Measurements from ENCODE around the gene DCAF16. TPM values are rescaled to one million over a fixed set of nuclear protein-coding genes. Genes with fewer than 3 reads are reported as not detected.
"Not testable (repeated sequence)": the region's sequence is repeated elsewhere in the genome, so short reads cannot be mapped to it uniquely, and the experiment has no call there.

Gene DCAF16
- polyA plus RNA-seq (ENCODE audit: insufficient read length in 12 of 12) = 10 to 100 TPM in 11 of 12 donors, not detected in 1; 18.9 to 59.0 (median 33.9) TPM
- long read RNA-seq, donor 1, full-length matches to known transcripts = 10 of 10 reads
- long read RNA-seq, donor 1, partial matches to known transcripts = 0 of 10 reads
- long read RNA-seq, donor 1, other reads (novel, unspliced or antisense) = 0 of 10 reads
- long read RNA-seq, donor 2, full-length matches to known transcripts = 4 of 9 reads
- long read RNA-seq, donor 2, partial matches to known transcripts = 0 of 9 reads
- long read RNA-seq, donor 2, other reads (novel, unspliced or antisense) = 5 of 9 reads
- long read RNA-seq, donor 3, full-length matches to known transcripts = 3 of 3 reads
- long read RNA-seq, donor 3, partial matches to known transcripts = 0 of 3 reads
- long read RNA-seq, donor 3, other reads (novel, unspliced or antisense) = 0 of 3 reads
- long read RNA-seq, donor 4, partial matches to known transcripts = 5 of 5 reads
- long read RNA-seq, donor 4, other reads (novel, unspliced or antisense) = 0 of 5 reads
- long read RNA-seq, donor 5, full-length matches to known transcripts = 6 of 18 reads
- long read RNA-seq, donor 5, partial matches to known transcripts = 12 of 18 reads
- long read RNA-seq, donor 5, other reads (novel, unspliced or antisense) = 0 of 18 reads
- long read RNA-seq, donor 6, full-length matches to known transcripts = 3 of 8 reads
- long read RNA-seq, donor 6, partial matches to known transcripts = 0 of 8 reads
- long read RNA-seq, donor 6, other reads (novel, unspliced or antisense) = 5 of 8 reads
- long read RNA-seq, donor 7, full-length matches to known transcripts = 5 of 5 reads
- long read RNA-seq, donor 7, partial matches to known transcripts = 0 of 5 reads
- long read RNA-seq, donor 7, other reads (novel, unspliced or antisense) = 0 of 5 reads
- long read RNA-seq, donor 8, full-length matches to known transcripts = 2 of 11 reads
- long read RNA-seq, donor 8, partial matches to known transcripts = 0 of 11 reads
- long read RNA-seq, donor 8, other reads (novel, unspliced or antisense) = 9 of 11 reads
- long read RNA-seq, donor 9, full-length matches to known transcripts = 3 of 3 reads
- long read RNA-seq, donor 9, partial matches to known transcripts = 0 of 3 reads
- long read RNA-seq, donor 9, other reads (novel, unspliced or antisense) = 0 of 3 reads
- long read RNA-seq, donor 10, full-length matches to known transcripts = 4 of 4 reads
- long read RNA-seq, donor 10, partial matches to known transcripts = 0 of 4 reads
- long read RNA-seq, donor 10, other reads (novel, unspliced or antisense) = 0 of 4 reads
- long read RNA-seq, donor 11, full-length matches to known transcripts = 4 of 4 reads
- long read RNA-seq, donor 11, partial matches to known transcripts = 0 of 4 reads
- long read RNA-seq, donor 11, other reads (novel, unspliced or antisense) = 0 of 4 reads

DNA sequence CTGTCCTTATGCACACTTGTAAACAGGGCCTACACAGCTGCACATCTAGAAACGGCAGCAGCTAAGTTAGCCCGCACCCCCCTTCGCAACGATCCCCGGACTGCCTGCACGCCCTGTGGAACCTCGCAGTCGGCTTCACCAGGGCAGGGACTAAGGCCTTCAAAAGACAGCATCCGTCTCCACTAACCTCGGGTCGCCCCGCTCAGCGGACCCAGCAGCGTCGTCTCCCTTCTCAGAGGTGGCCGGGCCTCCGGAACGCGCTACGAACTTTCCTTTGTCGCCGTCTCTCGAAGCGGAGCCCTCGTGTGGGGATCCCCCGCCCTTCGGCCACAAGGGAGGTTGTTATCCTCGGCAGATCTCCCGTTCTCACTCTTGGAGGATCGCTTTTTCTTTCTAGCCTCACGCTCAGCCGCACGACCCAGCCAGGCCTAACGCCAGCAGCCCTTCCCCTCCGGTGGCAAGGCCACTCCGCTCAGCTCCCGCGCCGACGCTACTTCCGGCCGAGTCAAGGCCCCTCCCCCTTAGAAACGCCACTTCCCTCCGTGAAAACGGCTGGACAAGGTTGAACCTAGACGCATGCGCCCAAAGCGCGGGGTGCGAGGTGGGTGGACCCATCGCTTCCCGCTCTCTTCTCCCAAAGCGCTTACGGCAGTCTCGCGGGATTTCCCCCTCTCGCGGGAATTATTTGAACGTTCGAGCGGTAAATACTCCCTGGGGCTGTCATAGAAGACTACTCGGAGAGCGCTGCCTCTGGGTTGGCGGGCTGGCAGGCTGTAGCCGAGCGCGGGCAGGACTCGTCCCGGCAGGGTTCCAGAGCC, at the start of gene DCAF16, which contains the start of gene NCAPG:
DCAF16 (minus strand) TSS at position 498 of the 818 bp plus-strand sequence. CDS start 6,616 bp downstream, outside the sequence.
NCAPG (plus strand) TSS at position 720 of the 818 bp plus-strand sequence. CDS start 99 bp downstream, outside the sequence.
- DNase-seq = peak; percentile 100

DNA sequence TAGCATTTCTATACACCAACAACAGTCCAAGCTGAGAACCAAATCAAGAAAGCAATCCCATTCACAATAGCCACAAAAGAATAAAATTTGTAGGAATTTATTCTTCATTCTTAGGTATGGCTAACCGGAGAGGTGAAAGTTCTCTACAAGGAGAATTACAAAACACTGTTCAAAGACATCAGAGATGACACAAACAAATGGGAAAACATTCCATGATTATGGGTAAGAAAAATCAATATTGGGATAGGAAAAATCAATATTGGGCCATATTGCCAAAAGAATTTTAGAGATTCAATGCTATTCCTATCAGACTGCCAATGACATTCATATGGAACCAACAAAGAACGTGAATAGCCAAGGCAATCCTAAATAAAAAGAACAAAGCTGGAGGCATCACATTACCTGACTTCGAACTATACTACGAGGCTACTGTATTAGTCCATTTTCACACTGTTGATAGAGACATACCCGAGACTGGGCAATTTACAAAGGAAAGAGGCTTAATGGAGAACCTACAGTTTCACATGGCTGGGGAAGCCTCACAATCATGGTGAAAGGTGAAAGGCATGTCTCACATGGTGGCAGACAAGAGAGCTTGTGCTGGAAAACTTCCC, 49.3 kb upstream of the DCAF16 start:
- no peak for DNase-seq

DNA sequence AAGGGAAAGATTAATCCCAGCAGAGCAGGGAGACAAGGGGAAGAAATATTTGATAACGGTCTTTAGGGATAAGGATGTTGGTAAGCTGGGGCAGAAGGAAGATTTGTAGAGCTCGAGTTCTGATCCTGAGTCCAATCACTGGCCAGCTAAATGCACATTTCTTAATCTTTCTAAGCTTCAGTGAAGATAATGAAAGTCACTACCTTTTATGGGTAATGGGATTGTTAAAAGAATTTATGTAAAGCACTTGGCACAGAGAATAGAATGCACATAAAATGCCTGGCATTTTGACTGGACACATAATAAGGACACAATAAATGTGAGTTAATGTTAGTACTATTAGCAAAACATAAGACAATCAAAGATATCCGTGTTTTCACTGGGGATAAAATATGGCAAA, 43.5 kb upstream of the DCAF16 start:
- DNase-seq = no peak

DNA sequence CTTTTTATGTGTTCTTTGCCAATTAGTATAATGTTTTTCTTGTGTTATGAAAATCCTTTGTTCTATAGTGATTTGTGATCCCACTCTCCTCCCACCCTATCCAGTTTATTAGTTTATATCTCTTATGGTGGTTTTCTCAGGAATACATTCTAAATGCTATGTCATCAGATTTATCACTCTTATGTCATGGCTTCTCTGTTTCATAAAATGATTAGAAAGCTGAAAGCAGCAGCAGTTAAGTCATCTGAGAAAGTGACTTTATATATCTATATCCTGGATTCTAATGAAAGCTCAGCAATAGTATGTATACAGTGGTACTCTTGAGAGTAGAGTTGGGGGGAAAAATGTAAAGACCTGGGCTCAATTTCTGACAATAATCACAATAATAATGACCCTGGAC, 41.4 kb upstream of the DCAF16 start:
- DNase-seq = no peak

DNA sequence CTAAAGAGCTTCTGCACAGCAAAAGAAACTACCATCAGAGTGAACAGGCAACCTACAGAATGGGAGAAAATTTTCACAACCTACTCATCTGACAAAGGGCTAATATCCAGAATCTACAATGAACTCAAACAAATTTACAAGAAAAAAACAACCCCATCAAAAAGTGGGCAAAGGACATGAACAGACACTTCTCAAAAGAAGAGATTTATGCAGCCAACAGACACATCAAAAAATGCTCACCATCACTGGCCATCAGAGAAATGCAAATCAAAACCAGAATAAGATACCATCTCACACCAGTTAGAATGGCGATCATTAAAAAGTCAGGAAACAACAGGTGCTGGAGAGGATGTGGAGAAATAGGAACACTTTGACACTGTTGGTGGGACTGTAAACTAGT, 39.7 kb upstream of the DCAF16 start:
- not testable (repeated sequence) for DNase-seq

DNA sequence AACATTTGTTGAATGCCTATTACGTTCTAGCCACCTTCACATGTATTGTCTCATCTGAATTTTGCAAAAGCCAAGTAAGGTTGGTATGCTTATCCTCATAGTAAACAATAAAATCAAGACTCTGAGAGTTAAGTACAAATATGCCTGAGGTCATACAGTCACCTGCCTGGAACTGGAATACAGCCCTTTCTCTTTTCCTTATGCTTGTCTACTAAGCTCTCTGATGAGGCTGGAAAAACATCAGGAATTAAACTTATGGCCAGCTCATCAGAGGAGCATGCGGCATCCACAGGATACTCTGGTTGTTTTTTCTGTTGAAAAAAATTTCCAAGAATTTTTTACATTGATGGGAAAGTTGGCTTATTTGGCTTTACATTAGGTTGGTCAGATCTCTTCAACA, 35.7 kb upstream of the DCAF16 start:
- no peak for DNase-seq

DNA sequence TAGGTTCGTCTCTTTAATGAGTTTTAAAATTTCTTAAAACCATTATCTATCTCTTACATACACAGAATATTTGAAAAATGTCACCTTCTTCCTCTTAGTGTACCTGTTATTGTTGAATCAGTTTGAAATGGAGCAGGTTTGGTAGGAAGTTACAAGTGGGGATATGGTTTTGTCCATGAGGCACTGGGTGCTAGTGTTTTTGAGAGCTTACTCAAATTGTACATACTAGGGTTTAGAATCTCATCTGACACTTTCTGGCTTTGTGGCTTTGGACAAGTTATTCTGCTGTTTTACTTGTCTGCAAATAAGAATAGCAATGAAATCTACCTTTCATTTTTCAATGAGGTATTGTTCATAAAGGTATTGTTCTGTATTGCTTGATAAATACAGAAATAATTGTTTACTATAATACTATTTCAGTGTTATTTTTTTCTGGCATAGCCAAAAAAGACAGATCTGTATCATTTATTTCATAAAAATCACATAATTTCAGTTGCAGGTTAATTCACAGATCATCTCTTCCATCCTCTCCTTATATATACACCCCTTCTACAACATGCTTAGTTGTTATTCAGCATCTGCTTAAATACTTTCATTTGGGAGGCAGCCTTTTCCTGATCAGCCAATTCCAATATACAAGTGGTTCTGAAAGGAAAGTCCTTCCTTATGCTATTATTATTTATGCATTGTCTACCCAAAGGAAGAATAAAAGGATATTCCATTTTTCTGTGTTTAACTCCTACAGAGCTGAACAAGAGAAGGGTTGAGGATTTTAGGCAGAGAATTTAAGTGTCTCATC, 13.5 kb upstream of the DCAF16 start:
- DNase-seq = no peak

DNA sequence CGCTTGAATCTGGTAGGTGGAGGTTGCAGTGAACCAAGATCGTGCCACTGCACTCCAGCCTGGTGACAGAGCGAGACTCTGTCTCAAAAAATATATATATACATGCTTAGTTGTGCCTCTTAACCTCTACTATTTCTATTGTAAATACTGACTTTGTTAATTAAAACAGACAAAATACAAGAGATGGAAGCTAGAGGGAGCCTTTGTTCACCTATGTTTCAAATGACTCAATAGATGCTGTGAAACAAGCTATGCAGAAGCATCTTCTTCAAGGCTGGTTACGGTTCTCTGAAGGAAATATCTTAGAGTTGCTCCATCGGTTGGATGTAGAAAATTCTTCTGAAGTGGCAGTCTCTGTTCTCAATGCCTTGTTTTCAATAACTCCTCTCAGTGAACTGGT, 6.5 kb upstream of the DCAF16 start:
- DNase-seq = peak; percentile 41

DNA sequence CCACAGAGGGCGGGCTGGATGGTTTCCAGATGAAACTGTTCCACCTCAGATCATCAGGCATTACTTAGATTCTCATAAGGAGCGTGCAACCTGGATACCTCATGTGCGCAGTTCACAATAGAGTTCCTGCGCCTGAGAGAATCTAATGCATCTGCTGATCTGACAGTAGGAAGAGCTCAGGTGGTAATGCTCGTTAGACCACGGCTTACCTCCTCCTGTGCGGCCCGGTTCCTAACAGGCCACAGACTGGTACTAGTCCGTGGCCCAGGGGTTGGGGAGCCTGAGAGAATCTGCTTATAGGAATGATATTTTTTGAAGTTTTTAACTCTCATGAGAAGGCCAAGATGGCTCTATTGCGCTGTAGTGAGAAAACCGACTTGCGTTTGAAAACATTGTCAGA, 5.6 kb upstream of the DCAF16 start:
- no peak for DNase-seq

DNA sequence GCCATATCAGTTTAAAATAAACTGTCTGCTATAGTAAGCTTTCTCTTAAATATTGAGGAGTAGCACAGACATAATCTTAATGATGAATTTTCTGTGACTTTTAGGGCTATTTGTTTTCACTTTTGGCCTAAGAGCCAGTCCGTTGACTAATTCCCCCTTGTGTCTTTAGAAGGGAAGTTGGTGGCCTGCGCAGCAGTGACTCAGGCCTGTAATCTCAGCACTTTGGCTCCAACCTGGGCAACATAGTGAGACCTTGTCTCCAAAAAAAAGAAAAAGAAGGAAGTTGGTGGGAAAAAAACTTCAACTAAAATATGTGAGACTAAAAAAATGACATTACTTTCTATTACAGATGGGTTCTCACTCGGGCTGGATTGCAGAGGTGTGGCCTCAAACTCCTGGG, 3.6 kb upstream of the DCAF16 start:
- DNase-seq = no peak

DNA sequence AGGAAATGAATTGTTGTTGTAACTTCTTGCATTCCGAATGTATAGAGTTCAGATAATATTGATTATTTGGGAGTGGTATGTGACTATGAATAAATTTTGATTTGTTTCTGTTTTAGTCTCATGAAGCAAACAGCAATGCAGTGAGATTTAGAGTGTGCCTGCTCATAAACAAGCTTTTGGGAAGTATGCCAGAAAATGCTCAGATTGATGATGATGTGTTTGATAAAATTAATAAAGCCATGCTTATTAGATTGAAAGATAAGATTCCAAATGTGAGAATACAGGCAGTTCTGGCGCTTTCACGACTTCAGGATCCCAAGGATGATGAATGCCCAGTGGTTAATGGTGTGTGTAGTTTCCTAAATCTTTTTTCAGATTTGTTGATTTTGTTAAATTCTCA, 2.2 kb upstream of the DCAF16 start:
- no peak for DNase-seq

DNA sequence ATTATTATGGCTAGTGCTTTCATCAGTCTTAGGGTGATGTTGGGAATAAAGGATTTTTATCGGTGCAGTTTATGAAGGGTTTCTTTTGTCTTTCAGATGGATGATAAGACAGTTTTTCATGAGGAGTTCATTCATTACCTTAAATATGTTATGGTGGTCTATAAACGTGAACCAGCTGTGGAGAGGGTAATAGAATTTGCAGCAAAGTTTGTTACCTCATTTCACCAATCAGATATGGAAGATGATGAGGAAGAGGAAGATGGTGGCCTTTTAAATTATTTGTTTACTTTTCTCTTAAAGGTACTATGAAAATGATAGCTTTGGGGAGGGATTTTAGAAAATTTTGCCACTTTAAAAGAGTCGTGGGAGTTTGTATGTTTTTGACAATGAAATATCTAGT, 1.6 kb upstream of the DCAF16 start:
- no peak for DNase-seq

DNA sequence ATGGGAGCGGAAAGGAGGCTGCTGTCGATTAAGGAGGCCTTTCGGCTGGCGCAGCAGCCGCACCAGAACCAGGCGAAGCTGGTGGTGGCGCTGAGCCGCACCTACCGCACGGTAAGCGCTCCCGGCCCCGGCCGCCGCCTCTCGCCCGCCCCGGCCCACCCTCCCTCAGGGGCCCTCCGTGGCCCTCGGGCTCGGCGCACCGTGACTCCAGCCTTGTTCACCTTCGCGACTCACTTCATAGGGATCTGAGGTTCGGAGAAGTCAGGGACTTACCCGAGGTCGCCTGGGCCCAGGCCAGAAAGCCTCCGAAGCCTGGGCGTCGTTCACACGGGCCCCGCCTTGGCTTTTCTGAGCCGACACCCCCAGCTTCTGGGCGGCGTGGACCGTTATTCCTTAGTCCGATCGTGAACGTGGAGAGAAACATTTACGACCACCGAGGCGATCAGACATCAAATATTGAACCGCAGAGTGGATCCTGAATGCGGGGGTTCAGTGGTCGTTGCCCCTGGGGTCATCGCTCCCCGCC, 584 bp upstream of the DCAF16 start:
- DNase-seq = no peak

DNA sequence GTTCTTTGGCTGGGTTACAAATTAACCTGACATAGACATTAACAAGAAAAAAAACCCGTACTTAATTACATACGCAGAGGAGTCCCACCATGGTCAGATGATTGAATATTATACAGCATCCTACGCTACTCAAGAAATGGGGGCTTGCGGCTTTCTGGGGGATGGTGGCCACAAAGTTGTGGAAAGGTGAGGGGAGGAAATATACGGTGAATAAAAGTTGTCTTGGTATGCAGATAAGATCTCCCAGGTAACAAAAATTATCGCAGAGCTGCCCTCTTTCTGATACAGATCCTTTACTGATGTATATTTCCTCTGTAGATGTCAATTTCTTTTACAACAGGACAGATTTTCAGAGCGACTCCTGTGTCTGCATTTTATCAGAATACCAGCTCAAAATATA, 890 bp downstream of the DCAF16 start:
- DNase-seq = no peak

DNA sequence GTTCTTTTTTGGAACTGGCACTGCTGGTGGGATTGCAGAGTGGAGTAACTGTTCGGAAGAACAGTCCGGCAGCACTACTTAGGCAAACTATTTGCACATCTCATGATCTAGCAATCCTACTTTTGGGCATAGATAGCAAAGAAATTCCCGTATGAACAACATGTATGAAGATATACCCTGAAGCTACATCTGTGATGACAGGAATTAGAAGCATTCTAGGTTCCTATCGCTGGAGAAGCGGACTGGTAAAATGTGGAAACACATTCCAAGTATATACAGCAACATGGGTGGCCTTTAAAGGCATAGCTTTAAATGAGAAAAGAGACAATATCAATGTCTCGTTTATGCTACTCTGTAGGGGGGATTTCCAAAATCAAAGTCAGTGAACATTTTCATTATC, 3.1 kb downstream of the DCAF16 start:
- DNase-seq = no peak

DNA sequence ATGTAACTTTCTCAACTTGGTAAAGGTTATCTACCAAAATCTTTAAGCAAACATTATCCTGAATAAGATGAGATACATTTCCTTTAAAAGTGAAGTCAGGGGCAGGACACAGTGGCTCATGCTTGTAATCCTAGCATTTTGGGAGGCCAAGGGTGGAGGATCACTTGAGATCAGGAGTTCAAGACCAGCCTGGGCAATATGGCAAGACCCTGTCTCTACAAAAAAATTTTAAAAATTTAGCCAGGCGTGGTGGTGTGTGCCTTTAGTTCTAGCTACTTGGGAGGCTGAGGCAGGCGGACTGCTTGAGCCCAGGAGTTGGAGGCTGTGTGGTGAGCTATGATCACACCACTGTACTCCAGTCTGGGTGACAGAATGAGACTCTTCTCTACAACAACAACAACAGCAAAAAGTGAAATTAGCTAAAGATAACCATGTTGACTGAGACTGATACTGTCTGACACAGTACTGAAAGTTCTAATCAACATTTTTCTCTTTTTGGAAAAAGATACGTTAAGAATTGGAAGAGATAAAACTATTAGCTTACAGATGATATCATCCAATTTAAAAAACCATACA, 4.9 kb downstream of the DCAF16 start:
- no peak for DNase-seq

DNA sequence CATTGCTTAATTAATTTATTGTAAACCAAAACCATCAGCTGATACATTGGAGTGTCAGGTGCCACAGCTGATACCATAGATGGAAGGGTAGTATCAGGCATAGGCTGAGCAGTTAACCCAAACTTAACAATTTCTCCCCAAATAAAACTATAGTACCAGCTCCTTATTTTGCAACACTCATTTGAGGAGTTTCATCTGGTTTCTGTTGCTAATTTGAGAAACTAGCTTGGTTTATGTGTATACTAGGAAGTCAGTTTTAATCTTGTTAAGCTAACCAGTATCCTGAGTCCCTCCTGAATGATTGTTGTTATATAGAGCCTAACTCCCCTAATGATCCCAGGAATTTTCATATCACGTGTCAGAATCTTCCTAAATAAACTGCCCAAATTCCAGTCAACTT, 12.7 kb downstream of the DCAF16 start:
- no peak for DNase-seq

DNA sequence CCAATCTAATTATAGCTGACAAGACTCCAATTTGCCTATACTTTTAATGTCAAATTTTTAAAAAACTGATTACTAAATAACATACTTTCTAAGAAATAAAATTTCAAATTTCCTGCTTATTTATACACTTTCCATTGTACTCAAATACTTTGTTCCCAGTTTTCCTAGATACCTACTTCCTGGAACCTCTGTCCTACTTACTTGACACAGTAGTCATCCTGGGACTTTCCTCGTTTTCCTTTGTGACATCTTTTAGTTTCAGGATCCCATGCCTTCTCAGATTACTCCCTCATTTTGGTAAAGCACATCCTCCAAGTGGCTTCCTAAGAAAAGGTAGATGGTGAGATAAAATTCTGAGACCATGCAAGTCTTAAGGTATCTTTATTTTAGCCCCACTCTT, 15.8 kb downstream of the DCAF16 start:
- DNase-seq = no peak

DNA sequence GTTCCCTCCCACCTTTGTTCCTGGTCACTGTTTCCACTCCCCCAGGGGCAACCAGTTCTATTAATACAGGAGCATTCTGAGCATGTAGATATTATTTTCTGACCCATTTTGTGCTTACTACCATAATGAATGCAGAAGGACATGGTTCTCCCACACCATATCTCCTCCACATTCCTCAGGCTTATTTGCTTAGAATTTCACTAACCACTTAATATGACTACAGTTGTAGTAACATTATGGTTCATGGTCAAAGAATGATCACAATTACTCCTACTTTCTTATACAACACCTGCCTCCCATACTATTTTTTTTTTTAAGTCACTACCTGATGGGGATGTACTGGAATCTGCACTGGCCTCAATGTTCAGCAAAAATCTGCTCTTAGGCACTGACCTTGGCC, 21.6 kb downstream of the DCAF16 start:
- DNase-seq = no peak

All from muscle of arm (tissue), 14 donors.